Parathyroid adenoma (tissue), 2 donors: ENCODE measurements around the gene TMPRSS6.

Source experiments
- H2AFZ ChIP-seq: fragments of 300-600 bp; sonication (generic); one replicate; pipeline ENCODE4 v1.7.0; 2017; ENCODE audit warnings: antibody characterized with exemption, mild to moderate bottlenecking
- H3K27ac ChIP-seq: fragments of 300-600 bp; sonication (generic); one replicate; pipeline ENCODE4 v1.7.0; 2017
- H3K27me3 ChIP-seq: fragments of 300-600 bp; sonication (generic); one replicate; pipeline ENCODE4 v1.7.0; 2017; ENCODE audit warnings: low read length; ENCODE audit not compliant: control insufficient read depth, insufficient read depth
- H3K36me3 ChIP-seq: fragments of 300-600 bp; sonication (generic); one replicate; pipeline ENCODE4 v1.7.0; 2017; ENCODE audit warnings: low read length; ENCODE audit not compliant: control insufficient read depth, insufficient read depth
- H3K4me1 ChIP-seq: fragments of 300-600 bp; sonication (generic); one replicate; pipeline ENCODE4 v1.7.0; 2017; ENCODE audit warnings: control low read depth
- H3K4me2 ChIP-seq: fragments of 300-600 bp; sonication (generic); one replicate; pipeline ENCODE4 v1.7.0; 2017; ENCODE audit warnings: low read length
- H3K4me3 ChIP-seq: fragments of 300-600 bp; sonication (generic); one replicate; pipeline ENCODE4 v1.7.0; 2017; ENCODE audit warnings: low read depth, low read length
- H3K79me2 ChIP-seq: fragments of 300-600 bp; sonication (generic); one replicate; pipeline ENCODE4 v1.7.0; 2017; ENCODE audit warnings: control low read depth
- H3K9ac ChIP-seq: fragments of 300-600 bp; sonication (generic); one replicate; pipeline ENCODE4 v1.7.0; 2017; ENCODE audit warnings: mild to moderate bottlenecking
- H3K9me3 ChIP-seq: fragments of 300-600 bp; sonication (generic); one replicate; pipeline ENCODE4 v1.7.0; 2017; ENCODE audit warnings: low read length; ENCODE audit not compliant: control insufficient read depth
- TF ChIP-seq, protein P1 (sequence below): fragments of 300-600 bp; sonication (generic); IDR thresholded peaks from one replicate; pipeline ENCODE4 v1.7.0; 2017; ENCODE audit warnings: antibody characterized with exemption, mild to moderate bottlenecking
- donor health status: primary hyperparathyroidism.

Gene TMPRSS6

DNA sequence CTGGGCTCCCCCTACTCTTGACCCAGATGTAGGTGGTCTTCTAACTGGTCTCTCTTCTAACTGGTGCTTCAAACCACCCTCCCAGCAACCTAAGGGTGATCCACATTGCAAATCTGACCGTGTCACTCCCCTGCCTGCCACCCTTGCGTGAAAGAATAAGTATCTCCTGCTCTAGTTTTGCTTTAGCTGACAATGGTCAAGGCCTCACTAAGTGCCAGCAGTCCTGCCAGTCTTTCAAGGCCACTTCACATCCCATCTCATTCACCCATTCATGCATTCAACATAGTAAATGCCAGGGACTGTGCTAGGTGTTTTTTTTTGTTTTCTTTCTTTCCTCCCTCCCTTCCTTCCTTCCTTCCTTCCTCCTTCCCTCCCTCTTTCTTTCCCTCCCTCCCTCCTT, 60.3 kb downstream of the TMPRSS6 start:
- Histone ChIP-seq H3K9me3 (no peaks in the 10 kb centered on the region), H3K4me2 (no peak overlapping the region), H3K79me2 (no peaks in the 10 kb centered on the region), H3K9ac (no peak overlapping the region), H3K27ac (no peak overlapping the region), H3K4me1 (no peaks in the 10 kb centered on the region), H3K36me3 (no peaks in the 10 kb centered on the region), H2AFZ (no peak overlapping the region), H3K27me3 (no peaks in the 10 kb centered on the region), H3K4me3 (no peak overlapping the region)
- TF ChIP-seq, protein P1, sequence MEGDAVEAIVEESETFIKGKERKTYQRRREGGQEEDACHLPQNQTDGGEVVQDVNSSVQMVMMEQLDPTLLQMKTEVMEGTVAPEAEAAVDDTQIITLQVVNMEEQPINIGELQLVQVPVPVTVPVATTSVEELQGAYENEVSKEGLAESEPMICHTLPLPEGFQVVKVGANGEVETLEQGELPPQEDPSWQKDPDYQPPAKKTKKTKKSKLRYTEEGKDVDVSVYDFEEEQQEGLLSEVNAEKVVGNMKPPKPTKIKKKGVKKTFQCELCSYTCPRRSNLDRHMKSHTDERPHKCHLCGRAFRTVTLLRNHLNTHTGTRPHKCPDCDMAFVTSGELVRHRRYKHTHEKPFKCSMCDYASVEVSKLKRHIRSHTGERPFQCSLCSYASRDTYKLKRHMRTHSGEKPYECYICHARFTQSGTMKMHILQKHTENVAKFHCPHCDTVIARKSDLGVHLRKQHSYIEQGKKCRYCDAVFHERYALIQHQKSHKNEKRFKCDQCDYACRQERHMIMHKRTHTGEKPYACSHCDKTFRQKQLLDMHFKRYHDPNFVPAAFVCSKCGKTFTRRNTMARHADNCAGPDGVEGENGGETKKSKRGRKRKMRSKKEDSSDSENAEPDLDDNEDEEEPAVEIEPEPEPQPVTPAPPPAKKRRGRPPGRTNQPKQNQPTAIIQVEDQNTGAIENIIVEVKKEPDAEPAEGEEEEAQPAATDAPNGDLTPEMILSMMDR, result no peak

DNA sequence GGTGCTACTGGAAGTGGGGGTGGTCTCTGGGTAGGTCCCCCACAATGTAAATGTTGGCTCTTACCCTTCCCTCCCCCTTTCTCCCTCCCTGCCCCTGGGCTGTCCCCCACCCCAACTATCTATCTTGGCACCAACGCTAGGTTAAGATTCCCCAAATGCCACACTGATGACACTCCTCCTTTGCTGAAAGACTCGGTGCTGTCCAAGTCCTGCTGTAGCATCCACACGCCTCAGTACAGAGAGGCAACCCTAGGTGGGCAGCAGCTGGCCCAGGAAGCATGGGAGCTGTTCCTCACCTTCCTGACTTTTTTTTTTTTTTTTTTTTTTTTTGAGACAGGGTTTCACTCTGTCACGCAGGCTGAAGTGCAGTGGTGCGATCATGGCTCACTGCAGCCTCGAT, 61.4 kb downstream of the TMPRSS6 start:
- Histone ChIP-seq H3K36me3 (no peaks in the 10 kb centered on the region), H3K4me1 (no peaks in the 10 kb centered on the region), H3K4me2 (no peak overlapping the region), H2AFZ (no peak overlapping the region), H3K9ac (no peak overlapping the region), H3K79me2 (no peaks in the 10 kb centered on the region), H3K9me3 (no peaks in the 10 kb centered on the region), H3K4me3 (no peak overlapping the region), H3K27me3 (no peaks in the 10 kb centered on the region), H3K27ac (no peak overlapping the region)
- TF ChIP-seq, protein P1, result no peak

DNA sequence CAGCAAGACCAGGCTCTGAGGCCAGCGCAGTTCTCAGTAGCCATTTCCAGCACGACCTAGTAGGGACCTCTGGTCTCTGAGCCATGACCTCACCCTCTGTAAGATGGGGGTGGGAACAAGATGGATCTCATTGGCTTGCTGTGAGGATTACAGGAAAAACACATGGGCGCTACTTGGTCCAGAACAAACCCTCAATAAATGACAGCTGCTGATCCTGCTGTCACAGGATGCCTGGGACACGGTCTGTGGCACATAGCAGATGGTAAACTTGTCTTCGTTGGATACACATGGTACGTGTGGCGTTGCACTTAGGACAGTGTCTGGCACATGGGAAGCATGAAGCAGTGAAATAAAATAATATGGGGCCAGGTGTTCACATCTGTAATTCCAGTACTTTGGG, 62.5 kb downstream of the TMPRSS6 start:
- no peaks in the 10 kb centered on the region for H3K79me2 ChIP-seq
- H3K9me3 ChIP-seq, result no peaks in the 10 kb centered on the region

DNA sequence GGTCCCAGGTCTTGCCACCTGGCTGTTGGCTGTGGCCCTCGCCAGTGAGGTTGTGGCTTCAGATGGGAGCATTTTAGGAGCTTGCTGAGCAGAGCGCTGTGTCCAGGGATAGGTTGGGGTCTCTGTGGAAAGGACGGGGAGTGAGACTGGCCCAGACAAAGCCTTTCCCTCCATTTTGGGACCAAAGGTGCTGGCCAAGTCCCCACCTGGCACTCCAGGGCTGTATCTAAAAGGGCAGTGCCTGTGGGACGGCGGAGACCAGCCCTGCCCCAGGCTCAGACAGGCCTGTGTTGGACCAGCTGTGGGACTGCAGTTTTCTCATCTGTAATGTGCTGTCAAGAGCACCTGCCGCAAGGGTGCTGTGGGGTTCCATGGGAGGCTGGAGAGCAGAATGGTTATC, 62.9 kb downstream of the TMPRSS6 start:
- TF ChIP-seq, protein P1, result no peak
- Histone ChIP-seq H3K9ac (no peak overlapping the region), H3K4me1 (no peaks in the 10 kb centered on the region), H3K27me3 (no peaks in the 10 kb centered on the region), H3K27ac (no peak overlapping the region), H3K9me3 (no peaks in the 10 kb centered on the region), H3K79me2 (no peaks in the 10 kb centered on the region), H3K4me2 (no peak overlapping the region), H2AFZ (no peak overlapping the region), H3K36me3 (no peaks in the 10 kb centered on the region), H3K4me3 (no peak overlapping the region)

More for the DNA sequence above, 62.5 kb downstream of the TMPRSS6 start:
- Histone ChIP-seq H3K36me3 (no peaks in the 10 kb centered on the region), H3K4me1 (no peaks in the 10 kb centered on the region), H3K27ac (no peak overlapping the region), H2AFZ (no peak overlapping the region), H3K27me3 (no peaks in the 10 kb centered on the region), H3K4me3 (no peak overlapping the region), H3K9ac (no peak overlapping the region), H3K4me2 (no peak overlapping the region)
- TF ChIP-seq, protein P1, result no peak

DNA sequence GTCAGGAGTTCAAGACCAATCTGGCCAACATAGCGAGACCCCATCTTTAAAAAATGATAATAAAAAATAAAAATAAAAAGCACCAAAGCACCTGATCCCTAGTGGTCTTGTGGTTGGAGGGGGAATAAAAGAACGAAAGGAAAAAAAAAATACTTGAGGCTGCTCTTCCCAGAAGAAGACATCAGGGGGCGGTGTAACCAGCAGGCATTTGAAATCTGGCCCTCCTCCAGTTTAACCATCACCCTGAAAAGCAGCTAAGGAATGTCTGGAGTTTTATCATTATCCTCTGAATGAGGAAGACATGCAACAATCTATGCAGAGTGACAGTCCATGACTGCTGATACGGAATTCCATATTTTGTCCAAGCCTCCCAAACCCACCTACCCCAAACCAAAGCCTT, 63.6 kb downstream of the TMPRSS6 start:
- H3K4me1 ChIP-seq, result no peaks in the 10 kb centered on the region
- no peak overlapping the region for H3K27ac ChIP-seq
- no peak overlapping the region for H3K4me2 ChIP-seq
- H3K9ac ChIP-seq, result no peak overlapping the region
- no peak overlapping the region for H2AFZ ChIP-seq
- H3K4me3 ChIP-seq, result no peak overlapping the region
- no peaks in the 10 kb centered on the region for H3K9me3 ChIP-seq
- TF ChIP-seq, protein P1, result peak; percentile 22
- no peaks in the 10 kb centered on the region for H3K27me3 ChIP-seq
- no peaks in the 10 kb centered on the region for H3K79me2 ChIP-seq
- H3K36me3 ChIP-seq, result no peaks in the 10 kb centered on the region
